GM12878 (cell line): ENCODE results near the gene MUC5AC. TPM values are rescaled to one million over a fixed set of nuclear protein-coding genes. Genes with fewer than 3 reads are reported as not detected.

ENCODE experiments used
- ATAC-seq: fragments of 200-7000 bp; cut with Tn5 transposase; 3 replicates; pipeline ENCODE4 v1.9.1; 2020; ENCODE audit warnings: mild to moderate bottlenecking, moderate library complexity
- BruUV-seq: library from RNA; stranded (reverse); fragments of 400-500 nt; replicated peaks from 2 replicates; lab custom pipeline; 2021; lab: Mats Ljungman, UMichigan
- CTCF ChIA-PET: fragments of 300-600 bp; sonication (Branson Sonifier 250); formaldehyde crosslinking; extraction: SDS; loops from one replicate; lab custom pipeline; 2021; ENCODE audit warnings: inconsistent platforms; lab: Yijun Ruan, JAX
- POLR2A ChIA-PET: fragments of 350-600 bp; formaldehyde crosslinking; extraction: SDS; loops from one replicate; lab custom pipeline; 2021; ENCODE audit warnings: inconsistent platforms; lab: Charles Lee
- RAD21 ChIA-PET: fragments of 300-600 bp; sonication (Branson Sonifier 250); formaldehyde crosslinking; loops from one replicate; lab custom pipeline; 2023; ENCODE audit warnings: antibody characterized with exemption; ENCODE audit not compliant: unreplicated experiment; lab: Charles Lee
- SMC1A ChIA-PET: fragments of 300-600 bp; sonication (Branson Sonifier 250); formaldehyde crosslinking; loops from one replicate; lab custom pipeline; 2023; ENCODE audit not compliant: unreplicated experiment, uncharacterized antibody; lab: Charles Lee
- DNase-seq: peaks from one replicate; pipeline ENCODE4 v3.0.0-alpha.2; 2011; ENCODE audit warnings: low read depth, low spot score
- FAIRE-seq: peaks from 3 replicates; lab custom pipeline; 2011; peaks lifted over from hg19 to GRCh38; lab: Jason Lieb, UNC
- H2AFZ ChIP-seq: 2 replicates; pipeline ENCODE4 v1.6.0; 2011; ENCODE audit warnings: low read depth, low read length, control low read depth; ENCODE audit not compliant: control insufficient read depth
- H3K27ac ChIP-seq: 2 replicates; pipeline ENCODE4 v1.5.1; 2011; ENCODE audit warnings: control low read depth; ENCODE audit not compliant: control insufficient read depth, insufficient read depth
- H3K27me3 ChIP-seq, 2 experiments: replicated peaks in 1 of 2; 2 replicates each; pipeline versions ENCODE4 v1.6.0 to v1.6.1; 2011; ENCODE audit warnings: low read length in 1 of 2; ENCODE audit not compliant: control insufficient read depth in 2 of 2, insufficient read depth in 2 of 2
- H3K36me3 ChIP-seq, 2 experiments: 2 replicates each; pipeline ENCODE4 v1.5.1; 2011; ENCODE audit warnings: low read length in 1 of 2; ENCODE audit not compliant: control insufficient read depth in 2 of 2, insufficient read depth in 2 of 2
- H3K4me1 ChIP-seq: 2 replicates; pipeline ENCODE4 v1.6.1; 2011; ENCODE audit warnings: mild to moderate bottlenecking, low read length, moderate library complexity, mixed read lengths; ENCODE audit not compliant: control insufficient read depth, insufficient read depth
- H3K4me2 ChIP-seq: 2 replicates; pipeline ENCODE4 v1.6.0; 2011; ENCODE audit warnings: control low read depth; ENCODE audit not compliant: control insufficient read depth, insufficient read depth
- H3K4me3 ChIP-seq: fragments of 200-600 bp; sonication (generic); 2 replicates; pipeline ENCODE4 v1.5.1; 2016
- H3K79me2 ChIP-seq: 2 replicates; pipeline ENCODE4 v1.6.0; 2011; ENCODE audit warnings: low read length; ENCODE audit not compliant: control insufficient read depth, insufficient read depth
- H3K9ac ChIP-seq: 2 replicates; pipeline ENCODE4 v1.8.0; 2011; ENCODE audit warnings: low read length, control low read depth, mixed read lengths; ENCODE audit not compliant: control insufficient read depth, insufficient read depth
- H3K9me3 ChIP-seq: replicated peaks from 3 replicates; pipeline ENCODE4 v1.5.1; 2011; ENCODE audit warnings: mild to moderate bottlenecking, low read length; ENCODE audit not compliant: control insufficient read depth, insufficient read depth
- H4K20me1 ChIP-seq: 2 replicates; pipeline ENCODE4 v1.6.0; 2011; ENCODE audit not compliant: control insufficient read depth, insufficient read depth
- CBX5 ChIP-seq: sonication (generic); IDR thresholded peaks from 2 replicates; pipeline ENCODE4 v1.6.1; 2016; ENCODE audit warnings: low read depth, moderate library complexity, mild to moderate bottlenecking, inconsistent platforms
- CTCF ChIP-seq, 3 experiments: IDR thresholded peaks in 2 of 3; conservative IDR thresholded peaks in 1 of 3; 2 replicates each; pipeline ENCODE4 v1.5.1; 2011; ENCODE audit warnings: low read depth in 3 of 3, low read length in 3 of 3, mild to moderate bottlenecking in 3 of 3, control low read depth in 2 of 3, moderate library complexity in 2 of 3, inconsistent platforms in 1 of 3, mixed read lengths in 1 of 3; ENCODE audit not compliant: control insufficient read depth in 2 of 3, insufficient read depth in 1 of 3; ENCODE audit errors: extremely low read depth in 1 of 3
- GABPA ChIP-seq: IDR thresholded peaks from 2 replicates; pipeline ENCODE4 v1.6.1; 2014; ENCODE audit warnings: antibody characterized with exemption, low read depth, mild to moderate bottlenecking, inconsistent platforms
- HDGF ChIP-seq: fragments of 450-650 bp; IDR thresholded peaks from 2 replicates; pipeline ENCODE4 v1.6.1; 2016; ENCODE audit warnings: antibody characterized with exemption
- NBN ChIP-seq: fragments of 450-650 bp; IDR thresholded peaks from 2 replicates; pipeline ENCODE4 v1.6.1; 2016
- POLR2A ChIP-seq: IDR thresholded peaks from 2 replicates; pipeline ENCODE4 v1.6.1; 2011; ENCODE audit warnings: low read depth, mild to moderate bottlenecking, low read length
- RBBP5 ChIP-seq: fragments of 200-600 bp; sonication (generic); conservative IDR thresholded peaks from 2 replicates; pipeline ENCODE4 v1.6.1; 2016
- RELA ChIP-seq: fragments of 450-650 bp; IDR thresholded peaks from 2 replicates; pipeline ENCODE4 v1.8.0; 2014; ENCODE audit warnings: borderline replicate concordance; ENCODE audit not compliant: partially characterized antibody
- RFX5 ChIP-seq: IDR thresholded peaks from 2 replicates; pipeline ENCODE4 v1.6.1; 2011; ENCODE audit warnings: low read depth, low read length, improper control_type of control experiment
- SREBF1 ChIP-seq: IDR thresholded peaks from 2 replicates; pipeline ENCODE4 v1.6.1; 2012; ENCODE audit warnings: mild to moderate bottlenecking, low read length
- SREBF2 ChIP-seq: IDR thresholded peaks from 2 replicates; pipeline ENCODE4 v1.6.1; 2012; ENCODE audit warnings: mild to moderate bottlenecking, low read length
- SUZ12 ChIP-seq: fragments of 200-600 bp; sonication (generic); IDR thresholded peaks from one replicate; pipeline ENCODE4 v1.6.1; 2018; ENCODE audit warnings: antibody characterized with exemption, mild to moderate bottlenecking; ENCODE audit not compliant: unreplicated experiment
- TARDBP ChIP-seq: IDR thresholded peaks from 2 replicates; pipeline ENCODE4 v1.6.1; 2016; ENCODE audit warnings: borderline replicate concordance
- USF2 ChIP-seq: IDR thresholded peaks from 2 replicates; pipeline ENCODE4 v1.6.1; 2011; ENCODE audit warnings: low read depth, low read length, improper control_type of control experiment, borderline replicate concordance
- ZNF217 ChIP-seq: fragments of 450-650 bp; IDR thresholded peaks from 2 replicates; pipeline ENCODE4 v1.6.1; 2017; ENCODE audit warnings: antibody characterized with exemption, mild to moderate bottlenecking
- WGBS: methylation state at CpG from one replicate; pipeline ENCODE4 v1.1.6; 2016; ENCODE audit warnings: low lambda C conversion rate; ENCODE audit not compliant: insufficient replicate concordance, insufficient coverage; ENCODE audit errors: missing lambda C conversion rate; 5-methylcytosine and 5-hydroxymethylcytosine counted together
- in situ Hi-C: fragments of 300-500 bp; cut with MboI; formaldehyde crosslinking; loops from 9 replicates; pipeline ENCODE4 v1.14.3; 2018; ENCODE audit warnings: mixed read lengths
- intact Hi-C: fragments of 100-400 bp; cut with micrococcal nuclease; formaldehyde crosslinking; loops from one replicate; pipeline ENCODE4 v1.14.2; 2022; ENCODE audit not compliant: unreplicated experiment
- polyA plus RNA-seq, 11 experiments: library from polyadenylated mRNA; depleted of rRNA in 4 of 11; unstranded in 6 of 11; stranded (reverse) in 5 of 11; fragments of >200 nt; fragmentation: Nextera tagmentation in 4 of 11; fragmentation: Illumina TruSeq in 1 of 11; extraction: Ambion mirVana in 4 of 11; extraction: Trizol in 1 of 11; gene quantifications; 1 replicate in 1 of 11; 2 replicates in 10 of 11; pipeline versions ENCODE4 v1.2.1 to v1.2.3, GENCODE V29; 2011 to 2016; ENCODE audit warnings: inconsistent platforms in 2 of 11, missing spikeins in 2 of 11, low read depth in 1 of 11
- total RNA-seq, 4 experiments: library from RNA; depleted of rRNA in 3 of 4; stranded (reverse); fragments of >200 nt in 3 of 4; fragmentation: Illumina TruSeq in 1 of 4; extraction: Trizol in 1 of 4; gene quantifications; 2 replicates each; pipeline versions ENCODE4 v1.2.1 to v1.2.3, GENCODE V29; 2013 to 2021
- TF ChIP-seq, protein P1 (sequence below): IDR thresholded peaks from 2 replicates; pipeline ENCODE4 v1.6.1; 2012; ENCODE audit warnings: improper control_type of control experiment, low read depth, low read length; ENCODE audit not compliant: insufficient replicate concordance
- TF ChIP-seq, protein P2 (sequence below): IDR thresholded peaks from 2 replicates; pipeline ENCODE4 v1.6.1; 2012; ENCODE audit warnings: low read length, inconsistent platforms

The MUC5AC gene
- total and polyA plus RNA-seq, 10 of the 15 experiments (the other 5 are each of a cell fraction or from before 2014, with no cell fraction given), result under 0.01 to 0.01 TPM; not detected in 8

GRCh38 chr11:1178906-1179305 lies 21.2 kb downstream of the MUC5AC start (continued):
- no peak for TF ChIP-seq USF2
- TF ChIP-seq RELA, result no peak
- no peak for TF ChIP-seq SREBF2
- TF ChIP-seq, protein P1, sequence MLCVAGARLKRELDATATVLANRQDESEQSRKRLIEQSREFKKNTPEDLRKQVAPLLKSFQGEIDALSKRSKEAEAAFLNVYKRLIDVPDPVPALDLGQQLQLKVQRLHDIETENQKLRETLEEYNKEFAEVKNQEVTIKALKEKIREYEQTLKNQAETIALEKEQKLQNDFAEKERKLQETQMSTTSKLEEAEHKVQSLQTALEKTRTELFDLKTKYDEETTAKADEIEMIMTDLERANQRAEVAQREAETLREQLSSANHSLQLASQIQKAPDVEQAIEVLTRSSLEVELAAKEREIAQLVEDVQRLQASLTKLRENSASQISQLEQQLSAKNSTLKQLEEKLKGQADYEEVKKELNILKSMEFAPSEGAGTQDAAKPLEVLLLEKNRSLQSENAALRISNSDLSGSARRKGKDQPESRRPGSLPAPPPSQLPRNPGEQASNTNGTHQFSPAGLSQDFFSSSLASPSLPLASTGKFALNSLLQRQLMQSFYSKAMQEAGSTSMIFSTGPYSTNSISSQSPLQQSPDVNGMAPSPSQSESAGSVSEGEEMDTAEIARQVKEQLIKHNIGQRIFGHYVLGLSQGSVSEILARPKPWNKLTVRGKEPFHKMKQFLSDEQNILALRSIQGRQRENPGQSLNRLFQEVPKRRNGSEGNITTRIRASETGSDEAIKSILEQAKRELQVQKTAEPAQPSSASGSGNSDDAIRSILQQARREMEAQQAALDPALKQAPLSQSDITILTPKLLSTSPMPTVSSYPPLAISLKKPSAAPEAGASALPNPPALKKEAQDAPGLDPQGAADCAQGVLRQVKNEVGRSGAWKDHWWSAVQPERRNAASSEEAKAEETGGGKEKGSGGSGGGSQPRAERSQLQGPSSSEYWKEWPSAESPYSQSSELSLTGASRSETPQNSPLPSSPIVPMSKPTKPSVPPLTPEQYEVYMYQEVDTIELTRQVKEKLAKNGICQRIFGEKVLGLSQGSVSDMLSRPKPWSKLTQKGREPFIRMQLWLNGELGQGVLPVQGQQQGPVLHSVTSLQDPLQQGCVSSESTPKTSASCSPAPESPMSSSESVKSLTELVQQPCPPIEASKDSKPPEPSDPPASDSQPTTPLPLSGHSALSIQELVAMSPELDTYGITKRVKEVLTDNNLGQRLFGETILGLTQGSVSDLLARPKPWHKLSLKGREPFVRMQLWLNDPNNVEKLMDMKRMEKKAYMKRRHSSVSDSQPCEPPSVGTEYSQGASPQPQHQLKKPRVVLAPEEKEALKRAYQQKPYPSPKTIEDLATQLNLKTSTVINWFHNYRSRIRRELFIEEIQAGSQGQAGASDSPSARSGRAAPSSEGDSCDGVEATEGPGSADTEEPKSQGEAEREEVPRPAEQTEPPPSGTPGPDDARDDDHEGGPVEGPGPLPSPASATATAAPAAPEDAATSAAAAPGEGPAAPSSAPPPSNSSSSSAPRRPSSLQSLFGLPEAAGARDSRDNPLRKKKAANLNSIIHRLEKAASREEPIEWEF, result no peak

DNA sequence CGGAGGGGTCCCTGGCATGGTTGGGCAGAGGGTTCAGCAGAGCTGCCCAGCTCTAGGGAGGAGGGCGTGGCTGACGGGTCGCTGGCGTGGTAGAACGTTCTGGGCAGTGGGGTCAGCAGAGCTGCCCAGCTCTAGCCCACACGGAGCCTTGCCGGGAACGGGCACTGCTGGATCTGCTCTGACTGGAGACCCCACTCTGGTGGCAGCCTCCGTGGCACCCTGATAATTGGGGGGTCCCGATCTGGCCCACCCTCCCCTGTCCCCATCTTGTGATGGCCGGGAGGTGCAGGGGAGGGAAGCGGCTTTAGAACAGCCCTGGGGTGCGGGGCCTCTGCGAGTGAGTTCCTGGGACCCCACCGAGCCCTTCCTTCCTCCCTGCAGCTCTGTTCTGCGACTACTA lies 21.9 kb downstream of the MUC5AC start:
- no peak overlapping the region for H3K9ac ChIP-seq
- ATAC-seq (no peak), FAIRE-seq (no peak), DNase-seq (no peak)
- H4K20me1 ChIP-seq, result no peaks in the 10 kb centered on the region
- no peak overlapping the region for H3K27ac ChIP-seq
- no peaks in the 10 kb centered on the region for H3K36me3 ChIP-seq
- WGBS, result 54% methylated on average over 12 of the region's 17 CpGs
- H3K9me3 ChIP-seq, result no peaks in the 10 kb centered on the region; the same call in 2 of the 3 replicates
- in situ Hi-C loops, result no loop called here
- no peaks in the 10 kb centered on the region for H3K79me2 ChIP-seq
- RAD21 ChIA-PET, result no interaction called here
- no peak overlapping the region for H3K4me3 ChIP-seq
- POLR2A ChIA-PET, result no interaction called here
- CTCF ChIA-PET, result no interaction called here
- H3K4me1 ChIP-seq, result no peaks in the 10 kb centered on the region
- intact Hi-C loops, result no loop called here
- no peak overlapping the region for H2AFZ ChIP-seq
- H3K27me3 ChIP-seq, result no peaks in the 10 kb centered on the region
- no TSS peak for BruUV-seq
- SMC1A ChIA-PET, result no interaction called here
- no peak overlapping the region for H3K4me2 ChIP-seq
- TF ChIP-seq RFX5, result no peak
- TF ChIP-seq TARDBP, result no peak
- no peak for TF ChIP-seq POLR2A
- TF ChIP-seq NBN, result no peak
- TF ChIP-seq ZNF217, result no peak
- TF ChIP-seq CBX5, result no peak
- TF ChIP-seq CTCF (IDR thresholded peaks at IDR 0.05 in 2 of 3, conservative IDR thresholded peaks at IDR 0.05 in 1 of 3; ENCODE audit: control insufficient read depth in 2 of 3, extremely low read depth in 1 of 3, insufficient read depth in 1 of 3, low read depth in 3 of 3, low read length in 3 of 3), result no peak
- TF ChIP-seq RBBP5, result no peak
- TF ChIP-seq GABPA, result no peak
- TF ChIP-seq SREBF1, result no peak
- TF ChIP-seq, protein P2, sequence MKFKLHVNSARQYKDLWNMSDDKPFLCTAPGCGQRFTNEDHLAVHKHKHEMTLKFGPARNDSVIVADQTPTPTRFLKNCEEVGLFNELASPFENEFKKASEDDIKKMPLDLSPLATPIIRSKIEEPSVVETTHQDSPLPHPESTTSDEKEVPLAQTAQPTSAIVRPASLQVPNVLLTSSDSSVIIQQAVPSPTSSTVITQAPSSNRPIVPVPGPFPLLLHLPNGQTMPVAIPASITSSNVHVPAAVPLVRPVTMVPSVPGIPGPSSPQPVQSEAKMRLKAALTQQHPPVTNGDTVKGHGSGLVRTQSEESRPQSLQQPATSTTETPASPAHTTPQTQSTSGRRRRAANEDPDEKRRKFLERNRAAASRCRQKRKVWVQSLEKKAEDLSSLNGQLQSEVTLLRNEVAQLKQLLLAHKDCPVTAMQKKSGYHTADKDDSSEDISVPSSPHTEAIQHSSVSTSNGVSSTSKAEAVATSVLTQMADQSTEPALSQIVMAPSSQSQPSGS, result no peak
- no peak for TF ChIP-seq SUZ12
- TF ChIP-seq HDGF, result no peak
